ENCODE measurements around the gene CNST. TPM values are rescaled to one million over a fixed set of nuclear protein-coding genes. Genes with fewer than 3 reads are reported as not detected.

The CNST gene
- total RNA-seq, 1 donor from 2014 or later = 25.6 TPM

DNA sequence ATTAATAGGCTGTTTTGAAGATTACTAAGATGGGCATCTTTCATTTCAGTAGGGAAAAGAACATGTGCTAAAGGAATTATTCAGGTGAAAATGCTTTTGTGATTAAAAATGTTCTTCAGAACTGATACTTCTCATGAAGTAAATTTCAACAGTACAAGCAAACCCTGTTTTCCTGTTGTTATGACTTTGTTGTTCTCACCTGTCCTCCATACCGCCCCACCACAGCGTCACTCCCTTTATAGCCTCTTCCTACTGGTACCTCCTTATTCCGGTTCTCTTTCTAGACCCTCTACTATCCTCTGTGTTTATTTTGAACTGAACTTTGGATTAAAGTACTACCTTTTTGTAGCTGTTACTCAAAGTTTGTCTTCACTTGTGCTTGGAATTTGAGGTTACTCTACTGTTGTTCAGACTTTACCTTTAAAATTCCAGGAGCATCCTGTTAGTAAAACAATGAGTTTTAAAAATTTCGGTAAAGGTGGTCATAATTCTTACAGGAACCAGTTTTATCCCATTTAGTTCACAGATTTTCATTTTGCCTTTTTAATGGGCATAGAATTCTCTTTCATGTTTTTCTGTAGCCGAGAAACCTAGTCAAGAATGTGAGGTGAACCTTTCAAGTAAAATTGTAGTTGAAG, 10.9 kb downstream of the CNST start:
- DNase-seq (ENCODE audit: low spot score) = no peak
- Histone ChIP-seq H3K4me2 (no peak overlapping the region), H2AFZ (replicated peaks) (no peak overlapping the region), H3K79me2 (ENCODE audit: low read depth) (peaks cover 56% of the 10 kb centered on the region), H4K20me1 (ENCODE audit: low read depth) (peaks cover 2% of the 10 kb centered on the region), H3K4me1 (no peaks in the 10 kb centered on the region), H3K27me3 (no peaks in the 10 kb centered on the region), H3K9me3 (ENCODE audit: low read depth) (no peaks in the 10 kb centered on the region), H3K9ac (no peak overlapping the region), H3K4me3 (no peak overlapping the region), H3K36me3 (no peaks in the 10 kb centered on the region), H3F3A (ENCODE audit: low read depth) (no peaks in the 10 kb centered on the region), H3K27ac (no peak overlapping the region)
- TF ChIP-seq EZH2 (IDR thresholded peaks at IDR 0.05) (no peak), EZH2phosphoT487 (IDR thresholded peaks at IDR 0.05) (no peak)
- TF ChIP-seq, protein P1, sequence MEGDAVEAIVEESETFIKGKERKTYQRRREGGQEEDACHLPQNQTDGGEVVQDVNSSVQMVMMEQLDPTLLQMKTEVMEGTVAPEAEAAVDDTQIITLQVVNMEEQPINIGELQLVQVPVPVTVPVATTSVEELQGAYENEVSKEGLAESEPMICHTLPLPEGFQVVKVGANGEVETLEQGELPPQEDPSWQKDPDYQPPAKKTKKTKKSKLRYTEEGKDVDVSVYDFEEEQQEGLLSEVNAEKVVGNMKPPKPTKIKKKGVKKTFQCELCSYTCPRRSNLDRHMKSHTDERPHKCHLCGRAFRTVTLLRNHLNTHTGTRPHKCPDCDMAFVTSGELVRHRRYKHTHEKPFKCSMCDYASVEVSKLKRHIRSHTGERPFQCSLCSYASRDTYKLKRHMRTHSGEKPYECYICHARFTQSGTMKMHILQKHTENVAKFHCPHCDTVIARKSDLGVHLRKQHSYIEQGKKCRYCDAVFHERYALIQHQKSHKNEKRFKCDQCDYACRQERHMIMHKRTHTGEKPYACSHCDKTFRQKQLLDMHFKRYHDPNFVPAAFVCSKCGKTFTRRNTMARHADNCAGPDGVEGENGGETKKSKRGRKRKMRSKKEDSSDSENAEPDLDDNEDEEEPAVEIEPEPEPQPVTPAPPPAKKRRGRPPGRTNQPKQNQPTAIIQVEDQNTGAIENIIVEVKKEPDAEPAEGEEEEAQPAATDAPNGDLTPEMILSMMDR (IDR thresholded peaks at IDR 0.05) = no peak
- H3K27ac Mint-ChIP-seq = no peak overlapping the region
- peaks cover 5% of the 10 kb centered on the region for H3K4me1 Mint-ChIP-seq
- H3K9me3 Mint-ChIP-seq = no peaks in the 10 kb centered on the region
- peaks cover 1% of the 10 kb centered on the region for H3K36me3 Mint-ChIP-seq
- no peak overlapping the region for H3K4me3 Mint-ChIP-seq
- no peaks in the 10 kb centered on the region for H3K27me3 Mint-ChIP-seq (ENCODE audit: insufficient read depth, low read depth)

DNA sequence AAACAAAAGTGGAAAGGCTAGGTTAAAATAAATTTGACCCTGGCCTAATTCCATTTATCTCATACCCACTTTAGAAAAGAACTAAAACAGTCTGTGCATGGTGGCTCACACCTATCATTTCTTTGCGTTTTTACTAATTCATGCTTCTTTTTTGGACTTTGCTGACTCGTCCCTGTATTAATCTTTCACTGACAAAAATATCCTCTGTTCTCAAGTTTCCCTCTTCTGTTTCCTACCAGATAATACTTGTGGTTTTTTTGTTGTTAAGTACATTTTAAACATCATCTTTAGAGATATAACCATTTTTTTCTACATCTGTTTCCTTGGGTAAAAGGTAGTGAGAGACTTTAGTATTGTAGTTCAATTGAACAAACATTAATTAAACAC, 11.5 kb downstream of the CNST start:
- H3K4me2 ChIP-seq = no peak overlapping the region
- H3K27ac ChIP-seq = no peak overlapping the region
- H4K20me1 ChIP-seq (ENCODE audit: low read depth) = peaks cover 8% of the 10 kb centered on the region
- no peaks in the 10 kb centered on the region for H3K36me3 ChIP-seq
- H3K27ac Mint-ChIP-seq = no peak overlapping the region
- H3K9me3 Mint-ChIP-seq = no peaks in the 10 kb centered on the region
- no peak overlapping the region for H3K9ac ChIP-seq
- peaks cover 5% of the 10 kb centered on the region for H3K4me1 Mint-ChIP-seq
- H3K9me3 ChIP-seq (ENCODE audit: low read depth) = no peaks in the 10 kb centered on the region
- no peaks in the 10 kb centered on the region for H3F3A ChIP-seq (ENCODE audit: low read depth)
- H3K4me1 ChIP-seq = no peaks in the 10 kb centered on the region
- TF ChIP-seq, protein P1 (IDR thresholded peaks at IDR 0.05) = no peak
- TF ChIP-seq EZH2phosphoT487 (IDR thresholded peaks at IDR 0.05) = no peak
- TF ChIP-seq EZH2 (IDR thresholded peaks at IDR 0.05) = no peak
- H3K4me3 ChIP-seq = no peak overlapping the region
- H2AFZ ChIP-seq (replicated peaks) = no peak overlapping the region
- no peak overlapping the region for H3K4me3 Mint-ChIP-seq
- H3K36me3 Mint-ChIP-seq = peaks cover 1% of the 10 kb centered on the region
- H3K27me3 Mint-ChIP-seq (ENCODE audit: insufficient read depth, low read depth) = no peaks in the 10 kb centered on the region
- DNase-seq (ENCODE audit: low spot score) = no peak
- no peaks in the 10 kb centered on the region for H3K27me3 ChIP-seq
- peaks cover 56% of the 10 kb centered on the region for H3K79me2 ChIP-seq (ENCODE audit: low read depth)

DNA sequence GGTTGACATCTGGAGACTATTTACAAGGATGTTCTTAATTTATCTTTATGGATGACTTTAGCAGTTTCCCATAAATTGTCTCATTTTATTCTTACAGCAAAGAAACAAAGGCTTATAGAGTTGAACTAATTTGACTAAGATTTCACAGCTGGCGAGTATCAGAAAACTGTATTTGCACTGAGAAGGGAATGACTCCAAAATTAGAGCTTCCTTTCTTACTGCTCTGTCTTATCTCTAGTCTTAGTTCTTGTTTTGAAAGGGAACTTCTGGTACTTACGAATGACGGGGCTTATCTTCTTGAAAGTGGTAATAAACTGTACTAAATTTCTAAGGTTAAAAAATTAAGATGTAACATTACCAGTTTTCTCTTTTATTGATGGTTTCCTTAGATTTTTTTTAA, 13.6 kb downstream of the CNST start:
- TF ChIP-seq EZH2 (IDR thresholded peaks at IDR 0.05) (no peak), EZH2phosphoT487 (IDR thresholded peaks at IDR 0.05) (no peak)
- TF ChIP-seq, protein P1 (IDR thresholded peaks at IDR 0.05) = no peak
- Mint-ChIP-seq H3K27me3 (ENCODE audit: insufficient read depth, low read depth) (no peaks in the 10 kb centered on the region), H3K36me3 (peaks cover 1% of the 10 kb centered on the region), H3K4me1 (peaks cover 18% of the 10 kb centered on the region), H3K4me3 (no peak overlapping the region), H3K27ac (no peak overlapping the region), H3K9me3 (no peaks in the 10 kb centered on the region)
- Histone ChIP-seq H3K36me3 (no peaks in the 10 kb centered on the region), H3K4me3 (no peak overlapping the region), H2AFZ (replicated peaks) (no peak overlapping the region), H3K9ac (no peak overlapping the region), H3K9me3 (ENCODE audit: low read depth) (no peaks in the 10 kb centered on the region), H3F3A (ENCODE audit: low read depth) (no peaks in the 10 kb centered on the region), H3K27me3 (no peaks in the 10 kb centered on the region), H3K27ac (no peak overlapping the region), H4K20me1 (ENCODE audit: low read depth) (peaks cover 20% of the 10 kb centered on the region), H3K79me2 (ENCODE audit: low read depth) (peaks cover 38% of the 10 kb centered on the region), H3K4me1 (no peaks in the 10 kb centered on the region), H3K4me2 (no peak overlapping the region)
- no peak for DNase-seq (ENCODE audit: low spot score)

All from neural progenitor cell (in vitro differentiated cells).